Neural progenitor cell (in vitro differentiated cells): ENCODE data around the gene ITGAX. TPM values are rescaled to one million over a fixed set of nuclear protein-coding genes. Genes with fewer than 3 reads are reported as not detected.
A peak's percentile ranks its signal among the peaks of the same experiment; 100 is the strongest.

Source experiments
- DNase-seq: peaks from one replicate; pipeline ENCODE4 v3.0.0-alpha.2; 2016; ENCODE audit warnings: low spot score
- H2AFZ ChIP-seq: fragments of 200-600 bp; sonication (generic); replicated peaks from 2 replicates; pipeline ENCODE4 v1.6.1; 2016; ENCODE audit warnings: antibody characterized with exemption
- H3F3A ChIP-seq: fragments of 200-600 bp; sonication (generic); 2 replicates; pipeline ENCODE4 v1.6.1; 2016; ENCODE audit warnings: antibody characterized with exemption, low read depth
- H3K27ac ChIP-seq: fragments of 200-600 bp; sonication (generic); 2 replicates; pipeline ENCODE4 v1.5.1; 2016; ENCODE audit warnings: mild to moderate bottlenecking
- H3K27me3 ChIP-seq: fragments of 200-600 bp; sonication (generic); 2 replicates; pipeline ENCODE4 v1.6.1; 2016; ENCODE audit warnings: mild to moderate bottlenecking, moderate library complexity
- H3K36me3 ChIP-seq: fragments of 200-600 bp; sonication (generic); 2 replicates; pipeline ENCODE4 v1.5.1; 2016
- H3K4me1 ChIP-seq: fragments of 200-600 bp; sonication (generic); 2 replicates; pipeline ENCODE4 v1.6.1; 2016; ENCODE audit warnings: mixed run types
- H3K4me2 ChIP-seq: fragments of 200-600 bp; sonication (generic); 2 replicates; pipeline ENCODE4 v1.6.1; 2016
- H3K4me3 ChIP-seq: fragments of 200-600 bp; sonication (generic); 2 replicates; pipeline ENCODE4 v1.5.1; 2016
- H3K79me2 ChIP-seq: fragments of 200-600 bp; sonication (generic); 2 replicates; pipeline ENCODE4 v1.6.1; 2016; ENCODE audit warnings: low read depth
- H3K9ac ChIP-seq: fragments of 200-600 bp; sonication (generic); 2 replicates; pipeline ENCODE4 v1.6.1; 2016
- H3K9me3 ChIP-seq: fragments of 200-600 bp; sonication (generic); 2 replicates; pipeline ENCODE4 v1.5.1; 2016; ENCODE audit warnings: low read depth
- H4K20me1 ChIP-seq: fragments of 200-600 bp; sonication (generic); 2 replicates; pipeline ENCODE4 v1.6.1; 2016; ENCODE audit warnings: low read depth
- H3K27ac Mint-ChIP-seq: 3 replicates; pipeline ENCODE4 v1.8.0; 2021; ENCODE audit warnings: mixed read lengths
- H3K27me3 Mint-ChIP-seq: 2 replicates; pipeline ENCODE4 v1.8.0; 2022; ENCODE audit warnings: low read depth, mild to moderate bottlenecking, inconsistent platforms, moderate library complexity, mixed read lengths; ENCODE audit not compliant: insufficient read depth
- H3K36me3 Mint-ChIP-seq: 3 replicates; pipeline ENCODE4 v1.8.0; 2021; ENCODE audit warnings: mixed read lengths
- H3K4me1 Mint-ChIP-seq: 3 replicates; pipeline ENCODE4 v1.8.0; 2021; ENCODE audit warnings: mixed read lengths
- H3K4me3 Mint-ChIP-seq: 3 replicates; pipeline ENCODE4 v1.8.0; 2021; ENCODE audit warnings: mild to moderate bottlenecking, moderate library complexity, mixed read lengths
- H3K9me3 Mint-ChIP-seq: 3 replicates; pipeline ENCODE4 v1.8.0; 2020; ENCODE audit warnings: mixed read lengths
- CTCF ChIP-seq: fragments of 200-600 bp; sonication (generic); IDR thresholded peaks from 2 replicates; pipeline ENCODE4 v1.5.1; 2017; ENCODE audit warnings: antibody characterized with exemption, mild to moderate bottlenecking
- EZH2 ChIP-seq: fragments of 200-600 bp; sonication (generic); IDR thresholded peaks from 2 replicates; pipeline ENCODE4 v1.6.1; 2017; ENCODE audit warnings: antibody characterized with exemption, mild to moderate bottlenecking, moderate library complexity
- EZH2phosphoT487 ChIP-seq: fragments of 200-600 bp; sonication (generic); IDR thresholded peaks from 2 replicates; pipeline ENCODE4 v1.6.1; 2017; ENCODE audit warnings: antibody characterized with exemption
- total RNA-seq: library from RNA; depleted of rRNA; stranded (reverse); fragments of >200 nt; gene quantifications from 2 replicates; pipeline ENCODE4 v1.2.3, GENCODE V29; 2015; ENCODE audit warnings: low replicate concordance

Gene ITGAX
- total RNA-seq, 1 donor from 2014 or later = not detected

GRCh38 chr16:31323959-31324629 lies 30.9 kb upstream of the ITGAX start:
- peaks cover 11% of the 10 kb centered on the region for H3K27me3 Mint-ChIP-seq
- Histone ChIP-seq H3K36me3 (no peaks in the 10 kb centered on the region), H3K9me3 (no peaks in the 10 kb centered on the region), H3K4me1 (no peaks in the 10 kb centered on the region), H3F3A (no peaks in the 10 kb centered on the region), H4K20me1 (no peaks in the 10 kb centered on the region), H3K27me3 (peaks cover 1% of the 10 kb centered on the region), H3K79me2 (no peaks in the 10 kb centered on the region), H3K4me2 (no peak overlapping the region), H2AFZ (no peak overlapping the region), H3K9ac (no peak overlapping the region), H3K27ac (no peak overlapping the region), H3K4me3 (no peak overlapping the region)
- H3K9me3 Mint-ChIP-seq = peaks cover 17% of the 10 kb centered on the region
- no peak overlapping the region for H3K27ac Mint-ChIP-seq
- H3K4me3 Mint-ChIP-seq = no peak overlapping the region
- H3K4me1 Mint-ChIP-seq = no peaks in the 10 kb centered on the region
- TF ChIP-seq EZH2phosphoT487 (no peak), CTCF (no peak), EZH2 (no peak)
- DNase-seq = no peak
- H3K36me3 Mint-ChIP-seq = no peaks in the 10 kb centered on the region

- Mint-ChIP-seq H3K27me3 (peaks cover 18% of the 10 kb centered on the region), H3K4me3 (no peak overlapping the region)
- no peak overlapping the region for H3K9ac ChIP-seq
Observed at GRCh38 chr16:31325171-31325570, 29.8 kb upstream of the ITGAX start.

GRCh38 chr16:31327646-31328225 lies 27.2 kb upstream of the ITGAX start:
- Mint-ChIP-seq H3K27ac (no peak overlapping the region), H3K4me3 (no peak overlapping the region), H3K27me3 (peaks cover 41% of the 10 kb centered on the region), H3K4me1 (no peaks in the 10 kb centered on the region), H3K9me3 (peaks cover 10% of the 10 kb centered on the region), H3K36me3 (no peaks in the 10 kb centered on the region)
- no peaks in the 10 kb centered on the region for H3K9me3 ChIP-seq
- no peak overlapping the region for H3K9ac ChIP-seq
- no peaks in the 10 kb centered on the region for H3K36me3 ChIP-seq
- DNase-seq = no peak
- H3F3A ChIP-seq = peaks cover 4% of the 10 kb centered on the region
- no peak overlapping the region for H3K4me2 ChIP-seq
- peak overlapping the region; percentile 63 for H2AFZ ChIP-seq
- no peaks in the 10 kb centered on the region for H3K4me1 ChIP-seq
- peaks cover 37% of the 10 kb centered on the region for H3K27me3 ChIP-seq
- TF ChIP-seq EZH2 = no peak
- no peak overlapping the region for H3K27ac ChIP-seq
- H3K4me3 ChIP-seq = no peak overlapping the region
- H4K20me1 ChIP-seq = no peaks in the 10 kb centered on the region
- H3K79me2 ChIP-seq = no peaks in the 10 kb centered on the region

More at GRCh38 chr16:31325171-31325570, 29.8 kb upstream of the ITGAX start:
- Mint-ChIP-seq H3K36me3 (no peaks in the 10 kb centered on the region), H3K9me3 (peaks cover 17% of the 10 kb centered on the region), H3K27ac (no peak overlapping the region), H3K4me1 (no peaks in the 10 kb centered on the region)
- H3K79me2 ChIP-seq = no peaks in the 10 kb centered on the region
- H3K4me3 ChIP-seq = no peak overlapping the region
- no peaks in the 10 kb centered on the region for H3K9me3 ChIP-seq
- H3K4me2 ChIP-seq = no peak overlapping the region
- no peak for DNase-seq
- H3K27me3 ChIP-seq = peaks cover 12% of the 10 kb centered on the region
- no peak overlapping the region for H2AFZ ChIP-seq
- H3K36me3 ChIP-seq = no peaks in the 10 kb centered on the region
- H4K20me1 ChIP-seq = no peaks in the 10 kb centered on the region
- no peak overlapping the region for H3K27ac ChIP-seq
- H3F3A ChIP-seq = peaks cover under 1% of the 10 kb centered on the region
- TF ChIP-seq EZH2phosphoT487 (no peak), EZH2 (no peak), CTCF (no peak)
- no peaks in the 10 kb centered on the region for H3K4me1 ChIP-seq
